ENCODE results near the gene VKORC1. TPM values are rescaled to one million over a fixed set of nuclear protein-coding genes. Genes with fewer than 3 reads are reported as not detected.

Gene VKORC1
- total and polyA plus RNA-seq, 2 of the 8 experiments (the other 6 are each of a cell fraction or from before 2014, with no cell fraction given): 84.1 to 483 TPM

GRCh38 chr16:31094424-31095120 is at the start of gene VKORC1 (continued):
- TF ChIP-seq RXRA (IDR thresholded peaks at IDR 0.05; ENCODE audit: insufficient read depth, low read depth, low read length): no peak
- peak; percentile 34; the same call in 1 of the 2 replicates for TF ChIP-seq RBBP5 (IDR thresholded peaks at IDR 0.05; ENCODE audit: borderline replicate concordance, low read depth, low read length)
- no peak for TF ChIP-seq BACH1 (IDR thresholded peaks at IDR 0.05; ENCODE audit: low read length)
- TF ChIP-seq JUND (IDR thresholded peaks at IDR 0.05; ENCODE audit: low read length): no peak
- TF ChIP-seq ZNF274 (IDR thresholded peaks at IDR 0.05; ENCODE audit: borderline replicate concordance, extremely low read depth, low read length): no peak
- TF ChIP-seq SIX5 (IDR thresholded peaks at IDR 0.05; ENCODE audit: low read depth, low read length): peak; percentile 87
- no peak for TF ChIP-seq ATF3 (IDR thresholded peaks at IDR 0.05; ENCODE audit: insufficient read depth, low read depth, low read length)
- TF ChIP-seq NRF1 (IDR thresholded peaks at IDR 0.05; ENCODE audit: low read depth, low read length): no peak
- no peak for TF ChIP-seq KDM5A (IDR thresholded peaks at IDR 0.05; ENCODE audit: low read length)
- no peak for TF ChIP-seq POU5F1 (IDR thresholded peaks at IDR 0.05; ENCODE audit: low read depth, low read length)
- peak; percentile 70; the same call in 1 of the 2 replicates for TF ChIP-seq TAF1 (IDR thresholded peaks at IDR 0.05; ENCODE audit: low read depth, low read length)
- TF ChIP-seq ATF2 (IDR thresholded peaks at IDR 0.05; ENCODE audit: low read length): no peak
- peak; percentile 17 for TF ChIP-seq ASH2L (IDR thresholded peaks at IDR 0.05; ENCODE audit: low read length)
- no peak for TF ChIP-seq USF2 (IDR thresholded peaks at IDR 0.05; ENCODE audit: low read length)
- TF ChIP-seq EP300 (IDR thresholded peaks at IDR 0.05; ENCODE audit: borderline replicate concordance in 1 of 2, low read depth in 2 of 2, low read length in 2 of 2): no peak
- TF ChIP-seq EGR1 (IDR thresholded peaks at IDR 0.05; ENCODE audit: borderline replicate concordance, low read depth, low read length): no peak
- TF ChIP-seq SP1 (IDR thresholded peaks at IDR 0.05; ENCODE audit: low read depth, low read length): 0 out of 2 replicates have a peak, but pooled peaks have one; percentile 35
- peak; percentile 43; the same call in 1 of the 2 replicates for TF ChIP-seq PHF8 (conservative IDR thresholded peaks at IDR 0.05; ENCODE audit: low read depth, low read length)
- TF ChIP-seq FOSL1 (IDR thresholded peaks at IDR 0.05; ENCODE audit: insufficient read depth, low read depth, low read length): no peak
- TF ChIP-seq CTBP2 (IDR thresholded peaks at IDR 0.05; ENCODE audit: borderline replicate concordance, insufficient read depth, insufficient read length, low read length): no peak
- TF ChIP-seq CHD2 (IDR thresholded peaks at IDR 0.05; ENCODE audit: low read length): 0 out of 2 replicates have a peak, but pooled peaks have one; percentile 12
